ENCODE data around the gene ADGRB3. TPM values are rescaled to one million over a fixed set of nuclear protein-coding genes. Genes with fewer than 3 reads are reported as not detected.

The ADGRB3 gene
- total RNA-seq, 2 experiments from 2014 or later, result not detected

DNA sequence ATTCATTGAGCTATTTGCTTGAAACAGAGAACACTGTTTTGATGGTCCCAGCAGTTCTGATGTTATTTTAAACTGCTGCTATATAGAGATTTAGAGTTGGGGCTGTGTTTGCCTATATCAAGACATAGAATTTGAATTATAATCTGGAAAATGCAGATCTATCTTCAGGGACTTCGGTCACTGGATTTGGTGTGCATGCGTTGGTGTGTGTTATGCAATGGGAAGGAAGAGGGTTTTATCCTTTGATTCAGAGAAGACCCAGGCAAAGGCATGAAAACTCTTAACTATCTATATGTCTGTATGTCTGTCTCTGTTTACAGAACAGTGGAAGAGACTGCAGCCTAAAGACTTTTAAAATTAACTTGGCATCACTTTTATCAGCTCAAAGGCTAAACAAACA is 2.0 kb downstream of the ADGRB3 start:
- CTCF ChIA-PET, result interaction anchor here (0.6 to 1.6 kb wide), 8 partner anchors 53 to 1947 kb away, joined by 3 to 7 read pairs (median 3); no protein-coding TSS in a partner anchor
- intact Hi-C loops (cut with micrococcal nuclease), result loop anchor here (5.0 kb wide), 4 partner anchors 295 to 1470 kb away; no protein-coding TSS in a partner anchor
- Mint-ChIP-seq H3K9me3 (no peaks in the 10 kb centered on the region), H3K4me1 (ENCODE audit: low read depth) (peaks cover 18% of the 10 kb centered on the region), H3K27me3 (ENCODE audit: low read depth) (peaks cover 62% of the 10 kb centered on the region), H3K36me3 (ENCODE audit: low read depth) (no peaks in the 10 kb centered on the region), H3K4me3 (no peak overlapping the region), H3K27ac (no peak overlapping the region)
- no peak for DNase-seq

DNA sequence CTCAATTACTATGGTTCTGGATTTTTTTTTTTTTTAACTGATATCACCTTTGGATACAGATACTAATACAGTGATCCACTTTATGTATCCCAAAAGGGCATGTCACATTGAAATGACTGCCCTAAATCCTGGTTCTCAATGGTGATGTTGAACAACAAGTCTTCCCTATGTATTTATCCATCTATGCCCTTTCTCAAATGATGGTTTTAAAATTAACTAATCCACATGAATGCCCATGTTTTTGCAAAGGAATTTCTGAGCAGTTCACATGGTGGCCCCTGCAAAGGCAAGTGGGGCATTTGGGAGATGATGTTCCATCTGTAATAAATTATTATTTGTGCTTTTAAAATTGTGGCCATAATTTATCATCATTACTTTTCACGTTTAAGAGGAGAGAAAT is 2.7 kb downstream of the ADGRB3 start:
- Mint-ChIP-seq H3K4me3 (no peak overlapping the region), H3K36me3 (ENCODE audit: low read depth) (no peaks in the 10 kb centered on the region), H3K27ac (no peak overlapping the region), H3K27me3 (ENCODE audit: low read depth) (peaks cover 60% of the 10 kb centered on the region), H3K9me3 (no peaks in the 10 kb centered on the region), H3K4me1 (ENCODE audit: low read depth) (peaks cover 18% of the 10 kb centered on the region)
- DNase-seq, result no peak
- CTCF ChIA-PET, result interaction anchor here (0.6 to 1.6 kb wide), 7 partner anchors 52 to 1948 kb away, joined by 3 to 7 read pairs (median 3); no protein-coding TSS in a partner anchor
- intact Hi-C loops (cut with micrococcal nuclease), result loop anchor here (1.0 to 5.0 kb wide), 6 partner anchors 141 to 1470 kb away; no protein-coding TSS in a partner anchor

DNA sequence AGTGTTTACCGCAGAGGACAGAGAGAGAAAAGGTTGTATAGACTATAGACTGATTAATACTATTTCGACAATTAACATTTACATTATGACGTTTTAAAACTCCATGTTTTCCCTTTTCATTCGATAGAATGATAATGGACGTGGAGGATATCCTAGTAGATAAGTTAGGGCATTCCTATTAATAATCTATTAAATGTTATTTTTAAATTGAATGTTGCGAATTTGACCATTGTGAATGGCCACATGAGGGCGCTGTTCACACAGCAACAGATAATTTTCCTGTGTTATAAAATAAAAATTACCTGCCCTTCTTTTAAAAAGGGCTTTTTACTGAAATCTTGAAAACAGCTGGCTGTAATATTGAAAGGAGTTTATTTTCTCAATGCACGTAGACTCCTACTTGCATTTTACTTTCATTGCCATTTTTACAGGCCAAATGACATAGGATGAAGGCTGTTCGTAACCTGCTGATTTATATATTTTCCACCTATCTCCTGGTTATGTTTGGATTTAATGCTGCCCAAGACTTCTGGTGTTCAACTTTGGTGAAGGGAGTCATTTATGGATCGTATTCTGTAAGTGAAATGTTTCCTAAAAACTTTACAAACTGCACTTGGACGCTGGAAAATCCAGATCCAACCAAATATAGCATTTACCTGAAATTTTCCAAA is 3.3 kb downstream of the ADGRB3 start:
- peaks cover 57% of the 10 kb centered on the region for H3K27me3 Mint-ChIP-seq (ENCODE audit: low read depth)
- intact Hi-C loops (cut with micrococcal nuclease), result loop anchor here (1.0 to 5.0 kb wide), 6 partner anchors 140 to 1469 kb away; no protein-coding TSS in a partner anchor
- no peaks in the 10 kb centered on the region for H3K36me3 Mint-ChIP-seq (ENCODE audit: low read depth)
- no peak overlapping the region for H3K4me3 Mint-ChIP-seq
- CTCF ChIA-PET, result interaction anchor here (1.6 kb wide), 1 partner anchor 329 kb away, joined by 7 read pairs; no protein-coding TSS in a partner anchor
- peaks cover 18% of the 10 kb centered on the region for H3K4me1 Mint-ChIP-seq (ENCODE audit: low read depth)
- peak; percentile 49 for DNase-seq
- H3K27ac Mint-ChIP-seq, result no peak overlapping the region
- no peaks in the 10 kb centered on the region for H3K9me3 Mint-ChIP-seq

DNA sequence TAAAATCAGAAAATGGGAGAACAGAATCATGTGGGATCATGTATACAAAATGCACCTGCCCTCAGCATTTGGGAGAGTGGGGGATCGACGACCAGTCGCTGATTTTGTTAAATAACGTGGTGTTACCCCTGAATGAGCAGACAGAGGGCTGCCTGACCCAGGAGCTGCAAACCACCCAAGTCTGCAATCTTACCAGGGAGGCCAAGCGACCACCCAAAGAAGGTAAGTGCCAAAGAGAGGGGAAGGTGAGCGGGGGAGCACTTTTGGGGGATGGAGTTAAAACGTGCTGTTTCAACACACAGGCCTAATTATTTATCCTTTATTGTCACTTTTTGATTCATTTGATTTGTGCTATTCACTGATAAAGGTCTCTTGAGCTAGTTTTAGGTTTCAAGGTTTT is 4.1 kb downstream of the ADGRB3 start:
- Mint-ChIP-seq H3K27ac (no peak overlapping the region), H3K4me3 (no peak overlapping the region), H3K9me3 (no peaks in the 10 kb centered on the region), H3K4me1 (ENCODE audit: low read depth) (peaks cover 15% of the 10 kb centered on the region), H3K36me3 (ENCODE audit: low read depth) (no peaks in the 10 kb centered on the region), H3K27me3 (ENCODE audit: low read depth) (peaks cover 49% of the 10 kb centered on the region)
- CTCF ChIA-PET, result interaction anchor here (0.7 kb wide), 1 partner anchor 373 kb away, joined by 3 read pairs; no protein-coding TSS in a partner anchor
- intact Hi-C loops (cut with micrococcal nuclease), result loop anchor here (5.0 kb wide), 4 partner anchors 297 to 1468 kb away; no protein-coding TSS in a partner anchor
- no peak for DNase-seq

DNA sequence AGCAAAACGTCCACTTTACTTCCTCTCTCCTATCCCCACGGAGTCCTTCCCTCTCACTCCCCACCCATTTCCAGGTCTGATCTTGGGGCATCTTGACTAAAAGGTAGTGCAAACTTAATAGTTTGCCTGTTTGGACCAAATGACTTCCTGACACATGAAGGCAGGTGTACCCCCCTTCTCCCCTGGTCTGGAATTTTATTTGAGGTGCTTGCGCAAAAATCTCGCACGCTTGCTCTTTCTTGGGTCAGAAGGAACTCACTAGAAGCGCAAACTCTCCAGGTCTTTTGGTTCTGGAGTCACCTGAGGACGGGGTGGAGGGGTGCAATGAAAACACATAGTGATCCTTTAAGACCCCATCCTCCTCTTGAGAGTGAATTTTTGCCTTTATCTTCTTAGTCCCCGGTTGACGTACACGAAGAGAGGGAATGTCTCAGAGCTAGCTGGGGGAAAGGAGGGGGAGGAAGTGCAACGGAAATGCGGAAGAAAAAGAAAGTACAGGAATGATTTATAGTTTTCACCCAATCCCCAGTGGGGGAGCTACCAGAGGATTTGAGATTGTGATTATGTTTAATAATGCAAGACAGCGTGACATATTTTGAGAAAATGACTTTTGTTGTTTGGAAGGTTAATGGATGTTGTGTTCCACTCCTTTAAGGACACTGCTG is 4.9 kb downstream of the ADGRB3 start:
- Mint-ChIP-seq H3K27me3 (ENCODE audit: low read depth) (peaks cover 45% of the 10 kb centered on the region), H3K9me3 (no peaks in the 10 kb centered on the region), H3K36me3 (ENCODE audit: low read depth) (no peaks in the 10 kb centered on the region), H3K4me1 (ENCODE audit: low read depth) (peaks cover 10% of the 10 kb centered on the region), H3K27ac (no peak overlapping the region), H3K4me3 (no peak overlapping the region)
- no peak for DNase-seq
- intact Hi-C loops (cut with micrococcal nuclease), result loop anchor here (5.0 kb wide), 4 partner anchors 298 to 1467 kb away; no protein-coding TSS in a partner anchor
- CTCF ChIA-PET, result interaction anchor here (0.7 to 1.4 kb wide), 2 partner anchors 319 to 372 kb away, joined by 3 read pairs; no protein-coding TSS in a partner anchor

DNA sequence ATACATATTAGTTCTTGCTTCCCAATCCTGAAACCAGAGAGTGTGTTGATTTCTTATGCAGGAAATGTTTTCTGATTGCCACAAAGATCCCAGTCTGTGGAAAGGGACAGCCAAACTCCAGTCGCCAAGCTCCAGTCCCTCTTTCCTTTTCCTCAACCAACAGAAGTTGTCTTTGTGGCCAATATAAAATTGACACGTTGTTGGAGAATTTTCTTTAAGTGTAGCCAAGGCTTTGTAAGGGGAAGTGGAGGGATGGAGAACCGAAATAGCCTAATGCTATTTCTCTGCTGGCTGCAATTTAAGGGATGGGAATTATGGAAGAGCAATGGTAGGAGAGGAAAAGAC is 5.4 kb downstream of the ADGRB3 start:
- H3K4me3 Mint-ChIP-seq, result no peak overlapping the region
- no peak overlapping the region for H3K27ac Mint-ChIP-seq
- H3K36me3 Mint-ChIP-seq (ENCODE audit: low read depth), result no peaks in the 10 kb centered on the region
- CTCF ChIA-PET, result interaction anchor here (1.4 kb wide), 1 partner anchor 318 kb away, joined by 3 read pairs; no protein-coding TSS in a partner anchor
- H3K9me3 Mint-ChIP-seq, result no peaks in the 10 kb centered on the region
- H3K4me1 Mint-ChIP-seq (ENCODE audit: low read depth), result peaks cover 7% of the 10 kb centered on the region
- intact Hi-C loops (cut with micrococcal nuclease), result no loop called here
- H3K27me3 Mint-ChIP-seq (ENCODE audit: low read depth), result peaks cover 42% of the 10 kb centered on the region
- no peak for DNase-seq

DNA sequence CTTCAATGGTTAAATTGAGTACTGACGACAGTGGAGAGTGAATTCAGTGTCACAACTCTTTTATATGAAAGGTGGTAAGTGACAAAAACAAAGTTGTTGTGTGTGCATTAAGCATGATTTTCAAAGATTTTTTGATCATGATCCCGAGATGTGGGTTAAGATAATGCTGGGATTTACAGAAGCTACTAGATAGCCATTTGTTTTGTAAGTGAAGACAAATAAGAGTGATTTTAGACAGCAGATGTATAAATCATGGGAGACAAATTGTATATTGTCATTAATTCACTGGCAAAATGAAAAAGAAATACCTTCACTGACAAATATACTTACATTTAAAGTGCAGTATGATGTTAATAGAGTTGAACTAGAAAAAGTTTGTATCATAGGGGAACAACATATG is 6.1 kb downstream of the ADGRB3 start:
- no peak for DNase-seq
- Mint-ChIP-seq H3K4me1 (ENCODE audit: low read depth) (peaks cover under 1% of the 10 kb centered on the region), H3K9me3 (no peaks in the 10 kb centered on the region), H3K4me3 (no peak overlapping the region), H3K36me3 (ENCODE audit: low read depth) (no peaks in the 10 kb centered on the region), H3K27me3 (ENCODE audit: low read depth) (peaks cover 35% of the 10 kb centered on the region), H3K27ac (no peak overlapping the region)
- CTCF ChIA-PET, result interaction anchor here (1.4 kb wide), 2 partner anchors 11 to 318 kb away, joined by 3 read pairs; no protein-coding TSS in a partner anchor
- intact Hi-C loops (cut with micrococcal nuclease), result no loop called here

DNA sequence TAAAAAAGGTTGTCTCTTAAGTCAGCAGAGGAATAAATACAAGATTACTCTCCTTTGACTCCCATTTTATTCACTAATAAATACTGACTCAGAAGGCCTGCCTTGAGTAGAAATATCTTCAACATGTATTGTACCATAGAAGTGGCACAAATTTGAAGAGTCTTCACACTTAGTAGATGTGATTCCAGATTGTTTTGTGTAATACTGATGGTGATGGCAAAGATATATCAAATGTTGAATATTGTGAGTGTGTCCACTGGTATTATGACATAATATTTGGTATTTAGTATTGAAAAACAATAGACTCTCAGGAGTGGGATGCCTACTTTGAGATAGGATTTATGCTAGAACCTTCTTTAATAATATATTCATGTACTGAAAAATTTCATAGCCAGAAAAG is 7.0 kb downstream of the ADGRB3 start:
- no peak for DNase-seq
- Mint-ChIP-seq H3K9me3 (no peaks in the 10 kb centered on the region), H3K27me3 (ENCODE audit: low read depth) (peaks cover 29% of the 10 kb centered on the region), H3K4me1 (ENCODE audit: low read depth) (no peaks in the 10 kb centered on the region), H3K4me3 (no peak overlapping the region), H3K27ac (no peak overlapping the region), H3K36me3 (ENCODE audit: low read depth) (no peaks in the 10 kb centered on the region)
- CTCF ChIA-PET, result interaction anchor here (1.4 kb wide), 1 partner anchor 12 kb away, joined by 3 read pairs; no protein-coding TSS in a partner anchor
- intact Hi-C loops (cut with micrococcal nuclease), result no loop called here

DNA sequence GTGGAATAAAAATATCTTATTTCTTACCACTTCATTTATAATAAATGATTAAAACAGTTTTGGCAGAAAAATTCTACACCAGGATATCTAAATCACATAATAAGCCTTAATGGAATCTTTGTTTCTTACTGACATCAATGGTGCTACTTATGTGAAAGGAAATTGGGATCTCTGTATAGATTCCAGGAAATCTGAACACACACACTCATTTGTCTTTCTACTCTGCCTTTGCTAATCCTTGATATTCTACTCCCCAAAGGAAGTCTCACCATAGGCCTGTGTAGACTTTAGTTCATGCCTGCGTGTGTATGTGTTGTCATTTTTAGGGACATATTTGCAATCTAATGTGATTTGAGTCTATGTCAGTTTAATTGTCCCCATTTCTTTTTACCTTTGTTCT is 7.9 kb downstream of the ADGRB3 start:
- no peak overlapping the region for H3K27ac Mint-ChIP-seq
- H3K4me1 Mint-ChIP-seq (ENCODE audit: low read depth), result no peaks in the 10 kb centered on the region
- no peaks in the 10 kb centered on the region for H3K9me3 Mint-ChIP-seq
- H3K4me3 Mint-ChIP-seq, result no peak overlapping the region
- intact Hi-C loops (cut with micrococcal nuclease), result no loop called here
- peaks cover 23% of the 10 kb centered on the region for H3K27me3 Mint-ChIP-seq (ENCODE audit: low read depth)
- no peaks in the 10 kb centered on the region for H3K36me3 Mint-ChIP-seq (ENCODE audit: low read depth)
- CTCF ChIA-PET, result no interaction called here
- no peak for DNase-seq

DNA sequence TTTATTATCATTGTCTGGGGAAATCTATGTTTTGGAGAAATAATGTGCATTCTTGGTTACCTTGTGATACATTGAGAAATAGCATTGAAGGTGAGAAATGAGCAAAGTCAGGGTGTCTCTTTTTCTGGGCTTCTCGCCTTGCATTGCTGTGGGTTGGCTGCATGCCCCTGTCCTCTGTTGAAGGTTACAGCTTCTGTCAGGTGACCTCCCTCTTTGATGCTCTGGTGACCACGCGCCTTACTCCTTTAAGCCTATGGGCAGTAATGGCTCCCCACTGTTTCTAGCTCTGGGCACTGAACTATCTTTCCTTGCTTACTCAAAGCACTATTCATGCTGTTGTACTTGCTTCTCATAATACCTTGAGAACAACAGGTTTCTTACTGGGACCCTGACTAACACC is 14.6 kb downstream of the ADGRB3 start:
- Mint-ChIP-seq H3K4me3 (no peak overlapping the region), H3K9me3 (no peaks in the 10 kb centered on the region), H3K4me1 (ENCODE audit: low read depth) (no peaks in the 10 kb centered on the region), H3K27me3 (ENCODE audit: low read depth) (no peaks in the 10 kb centered on the region), H3K36me3 (ENCODE audit: low read depth) (no peaks in the 10 kb centered on the region), H3K27ac (no peak overlapping the region)
- intact Hi-C loops (cut with micrococcal nuclease), result no loop called here
- CTCF ChIA-PET, result no interaction called here
- no peak for DNase-seq

DNA sequence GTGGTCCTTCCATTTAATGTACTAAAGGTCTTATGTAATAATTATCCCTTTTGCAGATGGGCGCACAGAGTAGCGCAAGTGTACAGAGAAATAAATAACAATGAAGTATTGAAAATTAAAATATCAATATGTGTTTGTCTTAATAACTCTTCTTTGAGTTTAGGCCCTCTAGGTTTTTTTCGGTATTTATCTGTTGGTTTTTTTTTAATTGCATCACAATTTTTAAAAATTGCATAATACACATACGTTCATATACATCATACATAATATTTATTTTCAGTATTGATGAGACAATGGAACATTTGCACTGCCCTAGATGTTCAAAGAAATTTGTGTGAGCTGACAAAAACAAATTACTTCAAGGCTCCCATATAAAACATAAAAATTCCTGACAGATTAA is 15.1 kb downstream of the ADGRB3 start:
- DNase-seq, result no peak
- no peaks in the 10 kb centered on the region for H3K36me3 Mint-ChIP-seq (ENCODE audit: low read depth)
- no peaks in the 10 kb centered on the region for H3K4me1 Mint-ChIP-seq (ENCODE audit: low read depth)
- H3K27me3 Mint-ChIP-seq (ENCODE audit: low read depth), result no peaks in the 10 kb centered on the region
- H3K27ac Mint-ChIP-seq, result no peak overlapping the region
- CTCF ChIA-PET, result no interaction called here
- intact Hi-C loops (cut with micrococcal nuclease), result no loop called here
- no peak overlapping the region for H3K4me3 Mint-ChIP-seq
- no peaks in the 10 kb centered on the region for H3K9me3 Mint-ChIP-seq

DNA sequence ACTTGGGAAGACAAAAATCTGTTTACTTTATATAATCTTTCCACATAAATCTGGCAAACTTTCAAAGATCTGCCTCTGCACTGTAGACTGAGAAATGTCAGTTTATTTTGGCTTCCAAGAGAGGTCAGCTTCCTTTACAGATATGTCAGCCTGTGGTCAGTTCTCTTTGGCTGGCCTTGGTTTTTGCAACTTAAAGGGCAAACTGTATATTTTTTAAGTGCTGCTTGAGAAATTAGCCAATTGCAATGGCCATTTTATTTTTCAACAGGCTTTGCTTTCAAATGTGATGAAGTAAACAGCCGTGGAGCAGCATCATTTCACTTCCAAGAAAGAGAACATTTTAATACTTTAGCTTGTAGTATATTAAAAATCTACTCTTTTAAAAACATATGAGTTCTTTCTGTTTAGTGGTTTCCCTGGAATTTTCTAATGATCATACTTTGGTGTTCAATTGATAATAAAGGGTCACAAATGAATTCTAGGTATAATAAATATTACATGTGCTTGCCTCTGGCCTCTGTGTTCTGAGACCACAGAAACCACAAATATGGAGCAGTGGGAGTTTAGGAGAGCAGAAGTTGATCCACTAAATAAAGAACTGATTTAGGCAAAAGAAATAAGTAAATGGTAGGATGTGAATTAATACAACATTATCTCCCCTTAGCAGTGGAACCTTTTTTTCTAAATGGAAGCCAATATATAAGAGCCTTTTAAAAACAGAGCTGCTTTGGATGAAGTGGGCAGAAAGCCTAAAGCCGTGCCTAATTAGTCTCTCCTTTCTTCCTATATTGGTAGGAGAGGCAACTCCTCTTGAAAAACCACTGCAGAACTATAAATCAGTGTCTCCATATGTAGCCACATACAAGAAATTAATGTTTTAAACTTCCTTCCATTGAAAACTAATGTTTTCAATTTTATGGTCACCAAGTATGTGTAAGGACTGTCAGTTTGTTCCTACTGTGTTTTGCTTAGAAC is 16.2 kb downstream of the ADGRB3 start:
- intact Hi-C loops (cut with micrococcal nuclease), result no loop called here
- CTCF ChIA-PET, result no interaction called here
- H3K9me3 Mint-ChIP-seq, result no peaks in the 10 kb centered on the region
- H3K27ac Mint-ChIP-seq, result no peak overlapping the region
- no peaks in the 10 kb centered on the region for H3K36me3 Mint-ChIP-seq (ENCODE audit: low read depth)
- DNase-seq, result no peak
- H3K4me3 Mint-ChIP-seq, result no peak overlapping the region
- H3K4me1 Mint-ChIP-seq (ENCODE audit: low read depth), result no peaks in the 10 kb centered on the region
- no peaks in the 10 kb centered on the region for H3K27me3 Mint-ChIP-seq (ENCODE audit: low read depth)
